HG03565 (cell line): ENCODE data around the gene ITGB8.

Source experiments
- ATAC-seq: cut with Tn5 transposase; IDR thresholded peaks from one replicate; pipeline ENCODE4 v1.9.1; 2021; ENCODE audit warnings: mild to moderate bottlenecking, moderate library complexity; ENCODE audit not compliant: unreplicated experiment

The ITGB8 gene

GRCh38 chr7:20331910-20332813, 1.5 kb downstream of the ITGB8 start:
- ATAC-seq = no peak

GRCh38 chr7:20338285-20338684, 7.6 kb downstream of the ITGB8 start:
- ATAC-seq = no peak

- no peak for ATAC-seq
Observed at GRCh38 chr7:20340839-20341238, 10.1 kb downstream of the ITGB8 start.

- no peak for ATAC-seq
Observed at GRCh38 chr7:20343205-20343604, 12.5 kb downstream of the ITGB8 start.

- no peak for ATAC-seq
Observed at GRCh38 chr7:20343941-20344340, 13.2 kb downstream of the ITGB8 start.

- ATAC-seq = no peak
Observed at GRCh38 chr7:20344396-20344795, 13.7 kb downstream of the ITGB8 start.

GRCh38 chr7:20346577-20346976, 15.9 kb downstream of the ITGB8 start:
- ATAC-seq = no peak

GRCh38 chr7:20347680-20348079, 17.0 kb downstream of the ITGB8 start:
- no peak for ATAC-seq

- ATAC-seq = no peak
Observed at GRCh38 chr7:20348125-20348807, 17.6 kb downstream of the ITGB8 start.

- ATAC-seq = no peak
Observed at GRCh38 chr7:20350518-20350951, 19.8 kb downstream of the ITGB8 start.

GRCh38 chr7:20350996-20351692, 20.4 kb downstream of the ITGB8 start:
- ATAC-seq = no peak

GRCh38 chr7:20351901-20352300, 21.2 kb downstream of the ITGB8 start:
- no peak for ATAC-seq

GRCh38 chr7:20352573-20353306, 22.0 kb downstream of the ITGB8 start:
- no peak for ATAC-seq

GRCh38 chr7:20354610-20355528, 24.2 kb downstream of the ITGB8 start:
- ATAC-seq = no peak

GRCh38 chr7:20358106-20358505, 27.4 kb downstream of the ITGB8 start:
- no peak for ATAC-seq

GRCh38 chr7:20358762-20359282, 28.1 kb downstream of the ITGB8 start:
- ATAC-seq = no peak

GRCh38 chr7:20359341-20359963, 28.8 kb downstream of the ITGB8 start:
- ATAC-seq = no peak

GRCh38 chr7:20362574-20363253, 32.0 kb downstream of the ITGB8 start:
- no peak for ATAC-seq
